ENCODE data around the gene KRTAP5-4.

Gene KRTAP5-4

DNA sequence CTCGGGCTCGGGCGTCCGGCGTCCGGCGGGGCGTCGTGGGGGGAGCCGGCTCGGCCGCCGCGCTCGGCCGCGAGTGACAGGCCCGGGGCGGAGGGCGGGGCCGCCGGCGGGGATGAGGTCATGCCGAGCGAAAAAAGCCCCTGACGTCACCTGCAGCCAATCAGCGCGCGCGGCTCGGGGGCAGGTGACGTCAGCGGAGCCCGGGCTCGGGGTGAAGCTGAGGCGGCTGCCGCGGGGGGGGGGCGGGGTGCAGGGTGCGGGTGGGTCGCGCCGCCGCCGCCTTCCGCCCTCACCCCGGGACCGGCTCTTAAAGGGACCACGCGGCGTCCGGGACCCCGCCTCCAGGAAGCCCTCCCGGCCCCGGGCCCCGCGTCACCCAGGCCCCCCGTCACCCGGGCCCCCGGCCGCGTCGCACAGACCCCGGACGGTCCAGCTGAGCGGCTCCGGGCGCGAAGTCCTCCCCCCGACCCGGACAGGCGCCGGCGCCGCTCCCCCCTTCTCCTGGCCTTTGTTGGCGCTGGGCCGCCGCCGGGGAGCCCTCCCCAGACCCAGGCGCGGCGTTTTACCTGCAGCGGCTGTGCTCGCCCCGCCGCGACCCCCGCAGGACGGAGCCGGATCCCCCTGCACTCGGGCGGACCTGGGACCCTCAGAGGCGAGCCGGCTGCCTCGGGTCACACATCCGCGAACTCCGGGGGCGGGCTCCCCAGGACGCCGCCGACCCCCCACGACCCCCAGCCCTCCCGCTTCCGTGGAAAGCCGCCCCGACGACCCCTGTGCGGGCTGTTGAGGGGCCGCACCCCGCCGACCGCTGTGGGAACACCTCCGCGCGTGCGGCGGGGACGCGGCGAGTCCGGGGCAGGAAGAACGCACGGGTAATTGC lies 49.5 kb downstream of the KRTAP5-4 start, which contains the start of gene DUSP8:
TSS of gene DUSP8 (minus strand) at position 75 of the 880 bp plus-strand sequence. CDS start 6,445 bp downstream, outside the sequence.
- DNase-seq (ENCODE audit: low read depth in 2 of 2), result peak; percentile 86 to 93

DNA sequence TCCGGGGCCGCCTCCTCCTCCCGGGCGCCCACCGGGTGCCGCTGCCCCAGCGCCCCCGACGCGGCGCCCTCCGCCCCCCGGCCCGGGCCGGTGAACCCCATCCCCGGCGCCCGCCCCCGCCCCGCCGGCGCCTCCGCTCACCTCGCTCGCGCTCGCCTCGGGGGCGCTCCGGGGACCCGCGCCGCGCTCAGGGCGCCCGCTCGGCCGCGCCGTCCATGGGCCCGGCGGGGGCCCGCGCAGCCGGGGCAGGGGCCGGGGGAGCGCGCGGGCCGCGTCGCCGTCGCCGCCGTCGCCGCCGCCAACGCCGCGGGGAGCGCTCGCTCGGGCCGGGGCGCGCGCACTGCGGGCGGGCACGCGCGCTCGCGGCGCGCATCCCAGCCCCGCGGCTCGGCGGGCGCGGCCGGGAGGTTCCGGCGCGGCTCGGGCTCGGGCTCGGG lies 50.2 kb downstream of the KRTAP5-4 start:
- no peak for DNase-seq (ENCODE audit: low read depth in 2 of 2)
